K562 (cell line): ENCODE measurements around the gene TMC6. TPM values are rescaled to one million over a fixed set of nuclear protein-coding genes. Genes with fewer than 3 reads are reported as not detected.

ENCODE experiments used
- BRF1 ChIP-seq: IDR thresholded peaks from 3 replicates; pipeline ENCODE4 v1.6.1; 2011; ENCODE audit warnings: borderline replicate concordance, mild to moderate bottlenecking; ENCODE audit not compliant: insufficient read length; ENCODE audit errors: extremely low read depth
- E2F1 ChIP-seq: sonication (generic); formaldehyde crosslinking; IDR thresholded peaks from 2 replicates; pipeline ENCODE4 v1.8.1; 2023; ENCODE audit warnings: mild to moderate bottlenecking, missing genetic modification reagents, moderate library complexity
- E2F6 ChIP-seq, 2 experiments: IDR thresholded peaks; 2 replicates each; pipeline ENCODE4 v1.6.1; 2011; ENCODE audit warnings: borderline replicate concordance in 1 of 2, control low read depth in 1 of 2, low read depth in 1 of 2, low read length in 1 of 2, mild to moderate bottlenecking in 1 of 2, mixed read lengths in 1 of 2, moderate library complexity in 1 of 2; ENCODE audit not compliant: insufficient read depth in 1 of 2, insufficient read length in 1 of 2, poor library complexity in 1 of 2, severe bottlenecking in 1 of 2; ENCODE audit errors: extremely low read depth in 1 of 2
- FOXK2 ChIP-seq, 2 experiments: fragments of 450-650 bp; IDR thresholded peaks in 1 of 2; conservative IDR thresholded peaks in 1 of 2; 2 replicates each; pipeline ENCODE4 v1.6.1; 2016; ENCODE audit warnings: low read depth in 2 of 2, mild to moderate bottlenecking in 1 of 2
- LCOR ChIP-seq: sonication (generic); formaldehyde crosslinking; IDR thresholded peaks from 2 replicates; pipeline ENCODE4 v1.8.0; 2022; ENCODE audit warnings: mild to moderate bottlenecking, missing genetic modification reagents
- NEUROD1 ChIP-seq: fragments of 150-350 bp; IDR thresholded peaks from 2 replicates; pipeline ENCODE4 v1.6.1; 2014; ENCODE audit warnings: borderline replicate concordance, low read length, low read depth; ENCODE audit not compliant: partially characterized antibody
- NFE2L1 ChIP-seq: fragments of 450-650 bp; IDR thresholded peaks from 2 replicates; pipeline ENCODE4 v1.6.1; 2016; ENCODE audit warnings: missing genetic modification characterization, low read depth, mild to moderate bottlenecking, missing compliant biosample characterization, moderate library complexity, borderline replicate concordance
- NFIC ChIP-seq: fragments of 450-650 bp; IDR thresholded peaks from 2 replicates; pipeline ENCODE4 v1.6.1; 2017; ENCODE audit warnings: mild to moderate bottlenecking, inconsistent platforms
- NR4A1 ChIP-seq, 2 experiments: fragments of 250-450 bp in 1 of 2; fragments of 450-650 bp in 1 of 2; sonication (Bioruptor Pico) in 1 of 2; IDR thresholded peaks; 2 replicates each; pipeline versions ENCODE4 v1.4.0 to v1.6.1; 2016 to 2020; ENCODE audit warnings: mild to moderate bottlenecking in 2 of 2, missing compliant biosample characterization in 1 of 2, missing genetic modification characterization in 1 of 2, moderate library complexity in 1 of 2
- POLR2B ChIP-seq: fragments of 450-650 bp; IDR thresholded peaks from 2 replicates; pipeline ENCODE4 v1.6.1; 2018; ENCODE audit warnings: low read depth; ENCODE audit not compliant: partially characterized antibody
- WHSC1 ChIP-seq: IDR thresholded peaks from one replicate; pipeline ENCODE4 v1.6.1; 2012; ENCODE audit warnings: low read length, control low read depth, inconsistent platforms
- ZNF766 ChIP-seq: fragments of 200-800 bp; sonication (Bioruptor generic); conservative IDR thresholded peaks from 2 replicates; pipeline ENCODE4 v1.6.1; 2016; ENCODE audit warnings: missing genetic modification characterization, missing compliant biosample characterization
- polyA plus RNA-seq, 8 experiments: library from polyadenylated mRNA; depleted of rRNA in 4 of 8; stranded (reverse) in 5 of 8; unstranded in 3 of 8; fragments of >200 nt; fragmentation: Nextera tagmentation in 2 of 8; fragmentation: Illumina TruSeq in 1 of 8; extraction: Ambion mirVana in 2 of 8; extraction: Trizol in 1 of 8; gene quantifications; 2 replicates each; pipeline versions ENCODE4 v1.2.1 to v1.2.3, GENCODE V29; 2011 to 2014; ENCODE audit warnings: inconsistent platforms in 1 of 8, missing spikeins in 1 of 8
- total RNA-seq, 7 experiments: library from RNA; depleted of rRNA in 6 of 7; stranded (reverse); fragments of >200 nt in 6 of 7; fragmentation: Illumina TruSeq in 2 of 7; extraction: Trizol in 2 of 7; gene quantifications; 2 replicates each; pipeline versions ENCODE4 v1.2.1 to v1.2.3, GENCODE V29; 2011 to 2021; ENCODE audit warnings: low replicate concordance in 1 of 7
- TF ChIP-seq, protein P1 (sequence below): fragments of 450-650 bp; IDR thresholded peaks from 2 replicates; pipeline ENCODE4 v1.6.1; 2016; ENCODE audit warnings: low read depth, mild to moderate bottlenecking, moderate library complexity
- TF ChIP-seq, protein P2 (sequence below): sonication (generic); formaldehyde crosslinking; IDR thresholded peaks from 2 replicates; pipeline ENCODE4 v1.8.1; 2023; ENCODE audit warnings: mild to moderate bottlenecking, missing genetic modification reagents
- TF ChIP-seq, protein P3 (sequence below): fragments of 450-650 bp; conservative IDR thresholded peaks from 2 replicates; pipeline ENCODE4 v1.6.1; 2016; ENCODE audit warnings: missing genetic modification characterization, low read depth, mild to moderate bottlenecking, control low read depth, missing compliant biosample characterization

The TMC6 gene
- total and polyA plus RNA-seq, 9 of the 15 experiments (the other 6 are each of a cell fraction or from before 2014, with no cell fraction given), result 4.1 to 351 (median 66.9) TPM

DNA sequence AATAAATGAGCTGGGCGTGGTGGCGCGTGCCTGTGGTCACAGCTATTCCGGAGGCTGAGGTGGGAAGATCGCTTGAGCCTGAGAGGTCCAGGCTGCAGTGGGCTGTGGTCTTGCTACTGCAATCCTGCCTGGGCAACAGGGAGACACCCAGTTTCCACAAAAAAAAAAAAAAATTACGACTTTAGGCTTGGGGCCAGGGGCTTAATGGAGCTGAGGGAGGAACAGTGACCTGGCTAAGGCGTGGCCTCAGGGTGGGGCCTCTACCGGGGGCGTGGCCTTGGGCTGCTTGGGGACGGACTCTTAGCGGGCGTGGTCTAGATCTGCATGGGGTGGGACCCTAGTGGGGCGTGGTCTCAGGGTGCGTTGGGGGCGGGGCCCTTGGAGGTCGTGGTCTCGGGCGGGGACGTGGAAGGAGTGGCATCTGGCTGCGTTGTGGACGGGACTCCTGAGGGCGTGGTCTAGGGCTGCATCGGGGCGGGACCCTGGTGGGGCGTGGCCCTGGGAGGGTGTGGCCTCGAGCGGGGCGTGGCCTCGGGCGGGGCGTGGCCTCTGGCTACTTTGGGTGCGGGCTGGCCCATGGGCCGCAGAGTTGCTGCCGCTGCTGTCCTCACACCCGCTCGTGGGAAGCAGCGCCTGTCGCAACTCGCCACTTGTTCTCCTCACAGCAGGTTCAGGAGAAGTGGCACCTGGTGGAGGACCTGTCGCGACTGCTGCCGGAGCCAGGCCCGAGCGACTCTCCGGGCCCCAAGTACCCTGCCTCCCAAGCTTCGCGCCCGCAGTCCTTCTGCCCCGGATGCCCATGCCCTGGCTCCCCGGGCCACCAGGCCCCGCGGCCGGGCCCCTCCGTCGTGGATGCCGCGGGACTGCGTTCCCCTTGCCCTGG, 11.9 kb upstream of the TMC6 start (continued):
- TF ChIP-seq WHSC1 (no peak), POLR2B (peak; percentile 45), NFIC (peak; percentile 57), BRF1 (no peak), NR4A1 (CRISPR knock-in tag; IDR thresholded peaks at IDR 0.05) (0 out of 2 replicates have a peak, but pooled peaks have one; percentile 50), NR4A1 (tag; IDR thresholded peaks at IDR 0.05) (no peak), ZNF766 (CRISPR knock-in tag) (no peak), FOXK2 (conservative IDR thresholded peaks at IDR 0.05 in 1 of 2, IDR thresholded peaks at IDR 0.05 in 1 of 2; ENCODE audit: low read depth in 2 of 2) (peak in 1 of 2 experiments; percentile 70; a peak in 2 of 4 replicates), NFE2L1 (tag) (no peak), NEUROD1 (peak; percentile 75), E2F1 (CRISPR knock-in tag) (0 out of 2 replicates have a peak, but pooled peaks have one; percentile 25), LCOR (CRISPR knock-in tag) (peak; percentile 79; the same call in 1 of the 2 replicates), E2F6 (IDR thresholded peaks at IDR 0.05; ENCODE audit: borderline replicate concordance in 1 of 2, extremely low read depth in 1 of 2, insufficient read depth in 1 of 2, insufficient read length in 1 of 2, low read depth in 1 of 2, low read length in 1 of 2, poor library complexity in 1 of 2, severe bottlenecking in 1 of 2) (peak; percentile 23 to 76)
- TF ChIP-seq, protein P1, sequence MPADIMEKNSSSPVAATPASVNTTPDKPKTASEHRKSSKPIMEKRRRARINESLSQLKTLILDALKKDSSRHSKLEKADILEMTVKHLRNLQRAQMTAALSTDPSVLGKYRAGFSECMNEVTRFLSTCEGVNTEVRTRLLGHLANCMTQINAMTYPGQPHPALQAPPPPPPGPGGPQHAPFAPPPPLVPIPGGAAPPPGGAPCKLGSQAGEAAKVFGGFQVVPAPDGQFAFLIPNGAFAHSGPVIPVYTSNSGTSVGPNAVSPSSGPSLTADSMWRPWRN, result peak; percentile 94
- TF ChIP-seq, protein P2, sequence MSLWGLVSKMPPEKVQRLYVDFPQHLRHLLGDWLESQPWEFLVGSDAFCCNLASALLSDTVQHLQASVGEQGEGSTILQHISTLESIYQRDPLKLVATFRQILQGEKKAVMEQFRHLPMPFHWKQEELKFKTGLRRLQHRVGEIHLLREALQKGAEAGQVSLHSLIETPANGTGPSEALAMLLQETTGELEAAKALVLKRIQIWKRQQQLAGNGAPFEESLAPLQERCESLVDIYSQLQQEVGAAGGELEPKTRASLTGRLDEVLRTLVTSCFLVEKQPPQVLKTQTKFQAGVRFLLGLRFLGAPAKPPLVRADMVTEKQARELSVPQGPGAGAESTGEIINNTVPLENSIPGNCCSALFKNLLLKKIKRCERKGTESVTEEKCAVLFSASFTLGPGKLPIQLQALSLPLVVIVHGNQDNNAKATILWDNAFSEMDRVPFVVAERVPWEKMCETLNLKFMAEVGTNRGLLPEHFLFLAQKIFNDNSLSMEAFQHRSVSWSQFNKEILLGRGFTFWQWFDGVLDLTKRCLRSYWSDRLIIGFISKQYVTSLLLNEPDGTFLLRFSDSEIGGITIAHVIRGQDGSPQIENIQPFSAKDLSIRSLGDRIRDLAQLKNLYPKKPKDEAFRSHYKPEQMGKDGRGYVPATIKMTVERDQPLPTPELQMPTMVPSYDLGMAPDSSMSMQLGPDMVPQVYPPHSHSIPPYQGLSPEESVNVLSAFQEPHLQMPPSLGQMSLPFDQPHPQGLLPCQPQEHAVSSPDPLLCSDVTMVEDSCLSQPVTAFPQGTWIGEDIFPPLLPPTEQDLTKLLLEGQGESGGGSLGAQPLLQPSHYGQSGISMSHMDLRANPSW (CRISPR knock-in tag), result 0 out of 2 replicates have a peak, but pooled peaks have one; percentile 36
- TF ChIP-seq, protein P3, sequence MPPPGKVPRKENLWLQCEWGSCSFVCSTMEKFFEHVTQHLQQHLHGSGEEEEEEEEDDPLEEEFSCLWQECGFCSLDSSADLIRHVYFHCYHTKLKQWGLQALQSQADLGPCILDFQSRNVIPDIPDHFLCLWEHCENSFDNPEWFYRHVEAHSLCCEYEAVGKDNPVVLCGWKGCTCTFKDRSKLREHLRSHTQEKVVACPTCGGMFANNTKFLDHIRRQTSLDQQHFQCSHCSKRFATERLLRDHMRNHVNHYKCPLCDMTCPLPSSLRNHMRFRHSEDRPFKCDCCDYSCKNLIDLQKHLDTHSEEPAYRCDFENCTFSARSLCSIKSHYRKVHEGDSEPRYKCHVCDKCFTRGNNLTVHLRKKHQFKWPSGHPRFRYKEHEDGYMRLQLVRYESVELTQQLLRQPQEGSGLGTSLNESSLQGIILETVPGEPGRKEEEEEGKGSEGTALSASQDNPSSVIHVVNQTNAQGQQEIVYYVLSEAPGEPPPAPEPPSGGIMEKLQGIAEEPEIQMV (tag), result no peak
